Neuronal stem cell (in vitro differentiated cells): ENCODE measurements around the gene EPB41L4A.
A peak's percentile ranks its signal among the peaks of the same experiment; 100 is the strongest.
"Not testable (repeated sequence)": the region's sequence is repeated elsewhere in the genome, so short reads cannot be mapped to it uniquely, and the experiment has no call there.

Experiments used
- DNase-seq: peaks from one replicate; pipeline ENCODE4 v3.0.0-alpha.2; 2013; ENCODE audit warnings: low spot score
- H2AFZ ChIP-seq: one replicate; pipeline ENCODE4 v1.6.1; 2013; ENCODE audit warnings: mild to moderate bottlenecking, low read length, inconsistent platforms
- H2AK5ac ChIP-seq: 2 replicates; pipeline ENCODE4 v1.6.1; 2013; ENCODE audit warnings: low read depth, mild to moderate bottlenecking, inconsistent platforms, low read length, moderate library complexity, mixed read lengths
- H2BK120ac ChIP-seq: 2 replicates; pipeline ENCODE4 v1.6.1; 2013; ENCODE audit warnings: low read depth, mild to moderate bottlenecking, inconsistent platforms, low read length, moderate library complexity, mixed read lengths
- H2BK12ac ChIP-seq: one replicate; pipeline ENCODE4 v1.6.1; 2013; ENCODE audit warnings: low read length, inconsistent platforms
- H2BK15ac ChIP-seq: 2 replicates; pipeline ENCODE4 v1.6.1; 2013; ENCODE audit warnings: mild to moderate bottlenecking, low read length, inconsistent platforms, mixed read lengths
- H2BK5ac ChIP-seq: one replicate; pipeline ENCODE4 v1.6.1; 2013; ENCODE audit warnings: inconsistent platforms, mild to moderate bottlenecking, low read length, moderate library complexity
- H3K14ac ChIP-seq: one replicate; pipeline ENCODE4 v1.6.1; 2013; ENCODE audit warnings: low read length, inconsistent platforms
- H3K18ac ChIP-seq: 2 replicates; pipeline ENCODE4 v1.6.1; 2013; ENCODE audit warnings: low read length, inconsistent platforms
- H3K23ac ChIP-seq: 2 replicates; pipeline ENCODE4 v1.6.1; 2013; ENCODE audit warnings: low read depth, mild to moderate bottlenecking, mixed read lengths, low read length, inconsistent platforms; ENCODE audit not compliant: poor library complexity
- H3K27ac ChIP-seq: replicated peaks from 3 replicates; pipeline ENCODE4 v1.5.1; 2013; ENCODE audit warnings: low read length, inconsistent platforms
- H3K27me3 ChIP-seq, 3 experiments: 2 replicates each; pipeline ENCODE4 v1.6.1; 2013; ENCODE audit warnings: low read length in 3 of 3, mild to moderate bottlenecking in 2 of 3, inconsistent platforms in 1 of 3, low read depth in 1 of 3, mixed read lengths in 1 of 3, moderate library complexity in 1 of 3; ENCODE audit not compliant: control insufficient read depth in 3 of 3, insufficient read depth in 3 of 3
- H3K36me3 ChIP-seq, 2 donors: replicated peaks in 1 of 2; 2 replicates each; pipeline ENCODE4 v1.6.1; 2013; ENCODE audit warnings: low read length in 2 of 2; ENCODE audit not compliant: control insufficient read depth in 2 of 2, insufficient read depth in 2 of 2
- H3K4ac ChIP-seq: 2 replicates; pipeline ENCODE4 v1.6.1; 2013; ENCODE audit warnings: inconsistent platforms, mild to moderate bottlenecking, low read length, moderate library complexity
- H3K4me1 ChIP-seq, 2 donors: 1 replicate in 1 of 2; 2 replicates in 1 of 2; pipeline ENCODE4 v1.6.1; 2013; ENCODE audit warnings: low read length in 2 of 2, low read depth in 1 of 2; ENCODE audit not compliant: control insufficient read depth in 2 of 2, insufficient read depth in 1 of 2
- H3K4me2 ChIP-seq: one replicate; pipeline ENCODE4 v1.6.1; 2013; ENCODE audit warnings: mild to moderate bottlenecking, low read length, inconsistent platforms; ENCODE audit not compliant: insufficient read depth, poor library complexity, severe bottlenecking
- H3K4me3 ChIP-seq, 2 donors: 2 replicates each; pipeline ENCODE4 v1.5.1; 2013; ENCODE audit warnings: low read length in 2 of 2, mild to moderate bottlenecking in 2 of 2, inconsistent platforms in 1 of 2, moderate library complexity in 1 of 2
- H3K79me1 ChIP-seq: one replicate; pipeline ENCODE4 v1.6.1; 2013; ENCODE audit warnings: low read depth, mild to moderate bottlenecking, inconsistent platforms, low read length, moderate library complexity
- H3K9ac ChIP-seq: one replicate; pipeline ENCODE4 v1.6.1; 2013; ENCODE audit warnings: mild to moderate bottlenecking, low read depth, low read length, inconsistent platforms; ENCODE audit not compliant: poor library complexity
- H3K9me3 ChIP-seq, 2 donors: replicated peaks in 1 of 2; 2 replicates each; pipeline versions ENCODE3 to v1.6.1; 2013; ENCODE audit warnings: low read length in 2 of 2, mild to moderate bottlenecking in 2 of 2, inconsistent platforms in 1 of 2, low read depth in 1 of 2, mixed read lengths in 1 of 2, moderate library complexity in 1 of 2; ENCODE audit not compliant: control insufficient read depth in 2 of 2, insufficient read depth in 1 of 2
- H4K8ac ChIP-seq: one replicate; pipeline ENCODE4 v1.6.1; 2013; ENCODE audit warnings: low read depth, mild to moderate bottlenecking, inconsistent platforms, low read length, moderate library complexity
- H4K91ac ChIP-seq: one replicate; pipeline ENCODE4 v1.6.1; 2013; ENCODE audit warnings: low read length, low read depth, mild to moderate bottlenecking, inconsistent platforms; ENCODE audit not compliant: poor library complexity
- WGBS, 2 donors: extraction: QIAGEN DNeasy Blood & Tissue Kit; methylation state at CpG; one replicate each; pipeline ENCODE4 v1.1.7; 2013; ENCODE audit warnings: missing lambda C conversion rate in 2 of 2, mixed read lengths in 1 of 2; ENCODE audit not compliant: insufficient read length in 2 of 2, insufficient replicate concordance in 1 of 2; ENCODE audit errors: extremely low coverage in 2 of 2; 5-methylcytosine and 5-hydroxymethylcytosine counted together

Gene EPB41L4A

DNA sequence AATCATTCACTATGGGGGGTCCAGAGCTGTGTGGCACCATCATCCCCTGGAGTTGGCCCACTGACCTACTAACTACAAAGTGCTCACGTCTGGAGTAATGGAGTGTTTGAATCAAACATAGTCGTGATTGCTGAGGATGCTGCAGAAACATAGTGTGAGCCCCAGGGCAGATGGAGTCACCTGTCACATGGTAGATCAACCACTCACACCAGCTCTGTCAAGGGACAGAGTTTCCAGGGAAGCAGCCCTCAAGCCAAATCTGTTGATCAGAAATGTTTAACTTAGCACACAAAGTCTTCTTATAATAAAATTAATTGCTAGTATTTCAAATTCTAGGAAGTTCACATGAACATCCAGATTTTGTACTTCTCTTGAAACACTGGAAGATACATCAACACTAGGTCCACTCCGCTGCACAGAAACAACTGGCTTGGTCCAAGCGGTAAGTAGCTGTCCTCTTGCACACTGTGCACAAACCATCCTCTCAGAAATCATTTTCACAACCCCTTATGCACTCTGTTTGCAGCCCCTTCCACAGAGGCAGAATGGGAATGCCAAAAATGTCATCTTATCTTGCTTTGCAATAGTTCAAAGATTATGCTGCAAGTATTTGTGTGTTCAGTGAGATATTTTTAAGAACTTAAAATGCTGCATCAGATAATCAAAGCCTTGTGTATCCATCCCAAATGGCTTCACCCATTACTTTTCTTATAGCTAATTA is 191.0 kb downstream of the EPB41L4A start:
- DNase-seq: no peak
- H2BK5ac ChIP-seq: no peak overlapping the region
- no peak overlapping the region for H2AK5ac ChIP-seq
- H3K27ac ChIP-seq: no peak overlapping the region
- peaks cover 1 to 6% of the 10 kb centered on the region in 2 donors for H3K4me1 ChIP-seq
- no peak overlapping the region for H3K4me3 ChIP-seq
- no peak overlapping the region for H4K91ac ChIP-seq
- no peak overlapping the region for H3K18ac ChIP-seq
- peaks cover 0 to 14% of the 10 kb centered on the region in 2 donors for H3K36me3 ChIP-seq
- H2BK12ac ChIP-seq: no peak overlapping the region
- no peak overlapping the region for H3K14ac ChIP-seq
- H3K79me1 ChIP-seq: no peaks in the 10 kb centered on the region
- no peak overlapping the region for H2AFZ ChIP-seq
- no peak overlapping the region for H4K8ac ChIP-seq
- H3K27me3 ChIP-seq: no peaks in the 10 kb centered on the region
- H3K4ac ChIP-seq: no peak overlapping the region
- H3K23ac ChIP-seq: no peak overlapping the region
- H3K4me2 ChIP-seq: no peak overlapping the region
- no peak overlapping the region for H2BK120ac ChIP-seq
- no peak overlapping the region for H3K9ac ChIP-seq
- H3K9me3 ChIP-seq: no peaks in the 10 kb centered on the region
- WGBS, 2 donors: no CpG with 5 or more reads among the region's 4 CpGs
- no peak overlapping the region for H2BK15ac ChIP-seq

DNA sequence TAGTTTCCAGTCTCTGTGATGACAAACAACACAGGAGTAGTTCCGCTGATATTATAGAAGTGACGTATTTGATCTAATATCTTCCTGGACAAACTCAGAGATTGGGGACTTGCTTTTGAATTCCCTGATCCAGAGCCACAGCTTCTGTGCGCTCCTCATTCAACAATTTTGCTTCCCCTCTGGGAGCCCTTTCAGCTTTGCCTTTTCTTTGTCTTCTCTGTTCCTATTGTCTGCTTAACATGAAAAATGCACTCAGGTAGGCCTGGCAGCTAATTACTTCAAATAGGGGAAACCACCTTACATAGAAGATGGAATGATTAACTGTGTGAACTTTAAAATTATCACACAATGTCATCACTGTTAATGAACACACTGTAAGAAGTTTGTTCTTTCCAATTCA is 192.9 kb downstream of the EPB41L4A start:
- H3K9ac ChIP-seq: no peak overlapping the region
- no peaks in the 10 kb centered on the region for H3K27me3 ChIP-seq
- H3K14ac ChIP-seq: no peak overlapping the region
- H3K79me1 ChIP-seq: no peaks in the 10 kb centered on the region
- WGBS, 2 donors: no CpG with 5 or more reads among the region's 3 CpGs
- no peak overlapping the region for H3K4ac ChIP-seq
- H3K36me3 ChIP-seq: peaks cover 0 to 13% of the 10 kb centered on the region in 2 donors
- no peak overlapping the region for H2BK15ac ChIP-seq
- no peak overlapping the region for H2BK12ac ChIP-seq
- no peak overlapping the region for H3K18ac ChIP-seq
- H4K91ac ChIP-seq: no peak overlapping the region
- H3K27ac ChIP-seq: peak overlapping the region; percentile 46
- no peak overlapping the region for H3K23ac ChIP-seq
- no peak overlapping the region for H2BK120ac ChIP-seq
- DNase-seq: no peak
- H3K9me3 ChIP-seq: no peaks in the 10 kb centered on the region
- H3K4me2 ChIP-seq: no peak overlapping the region
- no peak overlapping the region for H2AFZ ChIP-seq
- H3K4me3 ChIP-seq: no peak overlapping the region
- no peak overlapping the region for H2BK5ac ChIP-seq
- no peak overlapping the region for H2AK5ac ChIP-seq
- peaks cover 1 to 6% of the 10 kb centered on the region in 2 donors for H3K4me1 ChIP-seq
- H4K8ac ChIP-seq: no peak overlapping the region

DNA sequence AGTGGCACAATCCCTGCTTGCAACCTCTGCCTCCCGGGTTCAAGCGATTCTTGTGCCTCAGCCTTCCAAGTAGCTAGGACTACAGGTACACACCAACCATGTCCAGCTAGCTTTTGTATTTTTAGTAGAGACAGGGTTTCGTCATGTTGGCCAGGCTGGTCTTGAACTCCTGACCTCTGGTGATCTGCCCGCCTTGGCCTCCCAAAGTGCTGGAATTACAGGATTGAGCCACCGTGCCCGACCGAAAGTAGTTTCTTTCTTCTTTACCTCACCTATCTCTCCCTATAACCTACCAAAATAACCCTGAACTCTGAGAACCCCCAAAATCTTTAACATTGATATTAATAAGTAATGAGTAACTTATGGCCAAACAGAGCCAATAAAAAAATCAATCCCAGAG is 196.1 kb downstream of the EPB41L4A start:
- H3K4me3 ChIP-seq, H3K18ac ChIP-seq, H3K14ac ChIP-seq, H3K36me3 ChIP-seq, H3K27me3 ChIP-seq, H2BK15ac ChIP-seq, H2AK5ac ChIP-seq, H3K4me1 ChIP-seq, H3K9me3 ChIP-seq, H3K4ac ChIP-seq, H2BK5ac ChIP-seq, H3K4me2 ChIP-seq, H2AFZ ChIP-seq, H4K8ac ChIP-seq, H2BK120ac ChIP-seq, H4K91ac ChIP-seq, DNase-seq, H3K27ac ChIP-seq, H3K23ac ChIP-seq, H3K79me1 ChIP-seq, H2BK12ac ChIP-seq, H3K9ac ChIP-seq: not testable (repeated sequence)
- WGBS, 2 donors: no CpG with 5 or more reads among the region's 7 CpGs

DNA sequence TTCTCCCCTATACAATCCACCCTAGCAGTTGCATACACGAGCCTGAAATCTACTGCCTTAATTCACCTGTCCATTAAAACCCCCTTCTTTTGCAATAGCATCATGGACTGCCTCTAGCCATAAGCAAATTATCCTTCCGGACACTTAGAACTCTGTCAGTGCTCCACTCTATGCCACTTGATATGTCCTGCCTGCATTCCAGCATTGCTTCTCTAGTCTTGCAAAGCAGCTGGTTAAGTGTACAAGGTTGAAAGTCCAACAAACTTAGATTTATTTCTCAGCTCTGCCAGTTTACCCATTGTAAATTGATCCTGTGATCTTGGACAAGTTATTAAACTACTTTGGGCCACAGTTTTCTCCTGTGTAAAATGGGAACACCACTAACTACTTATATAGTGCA is 197.9 kb downstream of the EPB41L4A start:
- H2AK5ac ChIP-seq: no peak overlapping the region
- no peak for DNase-seq
- H2BK5ac ChIP-seq: no peak overlapping the region
- no peak overlapping the region for H2BK120ac ChIP-seq
- no peak overlapping the region for H2BK12ac ChIP-seq
- H3K27me3 ChIP-seq: no peaks in the 10 kb centered on the region
- no peak overlapping the region for H3K4me2 ChIP-seq
- no peak overlapping the region for H2AFZ ChIP-seq
- no peaks in the 10 kb centered on the region for H3K9me3 ChIP-seq
- H3K4me3 ChIP-seq: no peak overlapping the region
- no peaks in the 10 kb centered on the region for H3K79me1 ChIP-seq
- no peak overlapping the region for H3K27ac ChIP-seq
- H3K14ac ChIP-seq: no peak overlapping the region
- WGBS, 2 donors: no CpG with 5 or more reads among the region's 2 CpGs
- no peak overlapping the region for H2BK15ac ChIP-seq
- H4K91ac ChIP-seq: no peak overlapping the region
- no peak overlapping the region for H3K18ac ChIP-seq
- no peak overlapping the region for H3K23ac ChIP-seq
- H3K36me3 ChIP-seq: no peaks in the 10 kb centered on the region
- no peak overlapping the region for H3K9ac ChIP-seq
- no peak overlapping the region for H4K8ac ChIP-seq
- H3K4ac ChIP-seq: no peak overlapping the region
- H3K4me1 ChIP-seq: peaks cover 0 to 3% of the 10 kb centered on the region in 2 donors
